Sigmoid colon (tissue), 7 donors: ENCODE measurements around the gene NT5DC3. TPM values are rescaled to one million over a fixed set of nuclear protein-coding genes. Genes with fewer than 3 reads are reported as not detected.
A peak's percentile ranks its signal among the peaks of the same experiment; 100 is the strongest.

ENCODE experiments used
- DNase-seq: peaks from one replicate; pipeline ENCODE4 v3.0.0-alpha.2; 2019
- H3K27ac ChIP-seq, 4 donors: fragments of 200-600 bp; sonication (generic); one replicate each; pipeline ENCODE4 v1.5.1; 2016 to 2019; ENCODE audit warnings: mild to moderate bottlenecking in 1 of 4
- H3K27me3 ChIP-seq, 3 donors: fragments of 200-600 bp; sonication (generic); one replicate each; pipeline ENCODE4 v1.5.1; 2019; ENCODE audit warnings: mild to moderate bottlenecking in 1 of 3
- H3K36me3 ChIP-seq, 4 donors: fragments of 200-600 bp; sonication (generic); one replicate each; pipeline ENCODE4 v1.5.1; 2016 to 2019
- H3K4me1 ChIP-seq, 4 donors: fragments of 200-600 bp; sonication (generic); one replicate each; pipeline ENCODE4 v1.5.1; 2017 to 2019
- H3K4me3 ChIP-seq, 4 donors: fragments of 200-600 bp; sonication (generic); one replicate each; pipeline ENCODE4 v1.5.1; 2017 to 2019; ENCODE audit warnings: mild to moderate bottlenecking in 2 of 4, moderate library complexity in 1 of 4
- H3K9me3 ChIP-seq, 4 donors: fragments of 200-600 bp in 3 of 4; sonication (generic) in 3 of 4; one replicate each; pipeline versions ENCODE4 v1.5.1 to v1.6.1; 2013 to 2019
- EP300 ChIP-seq, 4 donors: sonication (generic); formaldehyde crosslinking; IDR thresholded peaks; one replicate each; pipeline ENCODE4 v1.6.1; 2017; ENCODE audit warnings: antibody characterized with exemption in 4 of 4
- POLR2A ChIP-seq, 2 donors: fragments of 450-650 bp; IDR thresholded peaks; one replicate each; pipeline ENCODE4 v1.6.1; 2016; ENCODE audit warnings: antibody characterized with exemption in 2 of 2, mild to moderate bottlenecking in 2 of 2, moderate library complexity in 2 of 2
- POLR2AphosphoS5 ChIP-seq, 4 donors: sonication (generic); formaldehyde crosslinking; IDR thresholded peaks; one replicate each; pipeline ENCODE4 v1.6.1; 2017; ENCODE audit warnings: antibody characterized with exemption in 4 of 4
- WGBS, 2 donors: extraction: QIAGEN DNeasy Blood & Tissue Kit; methylation state at CpG; one replicate each; pipeline ENCODE4 v1.1.7; 2013; 5-methylcytosine and 5-hydroxymethylcytosine counted together
- intact Hi-C: fragments of 100-400 bp; cut with DNase I; formaldehyde crosslinking; loops from one replicate; pipeline ENCODE4 v1.15.1; 2023
- polyA plus RNA-seq, 3 donors: library from polyadenylated mRNA; stranded (reverse); fragments of 200-250 nt; gene quantifications; one replicate each; pipeline ENCODE4 v1.2.3, GENCODE V29; 2013
- total RNA-seq, 4 donors: library from RNA; depleted of rRNA; stranded (reverse); fragments of >200 nt; gene quantifications; one replicate each; pipeline ENCODE4 v1.1.0, GENCODE V29; 2016
- TF ChIP-seq, protein P1 (sequence below), 4 experiments: fragments of 450-650 bp in 3 of 4; fragments of 200-600 bp in 1 of 4; IDR thresholded peaks; one replicate each; pipeline ENCODE4 v1.5.1; 2016 to 2019; ENCODE audit warnings: antibody characterized with exemption in 4 of 4, mild to moderate bottlenecking in 3 of 4, moderate library complexity in 2 of 4
- donor health status: healthy with polysubstance abuse.
- donor health status: Bipolar disorder and iron deficiency.
- donor health status: healthy.

Gene NT5DC3
- total and polyA plus RNA-seq, 7 donors: 0.23 to 346 (median 179) TPM

GRCh38 chr12:103875666-103876065, 34.6 kb upstream of the NT5DC3 start:
- Histone ChIP-seq H3K4me1 (peaks cover 0 to 11% (median 3%) of the 10 kb centered on the region in 4 donors), H3K4me3 (no peak overlapping the region), H3K27ac (no peak overlapping the region), H3K9me3 (no peaks in the 10 kb centered on the region), H3K27me3 (no peaks in the 10 kb centered on the region), H3K36me3 (no peaks in the 10 kb centered on the region)
- TF ChIP-seq, protein P1, sequence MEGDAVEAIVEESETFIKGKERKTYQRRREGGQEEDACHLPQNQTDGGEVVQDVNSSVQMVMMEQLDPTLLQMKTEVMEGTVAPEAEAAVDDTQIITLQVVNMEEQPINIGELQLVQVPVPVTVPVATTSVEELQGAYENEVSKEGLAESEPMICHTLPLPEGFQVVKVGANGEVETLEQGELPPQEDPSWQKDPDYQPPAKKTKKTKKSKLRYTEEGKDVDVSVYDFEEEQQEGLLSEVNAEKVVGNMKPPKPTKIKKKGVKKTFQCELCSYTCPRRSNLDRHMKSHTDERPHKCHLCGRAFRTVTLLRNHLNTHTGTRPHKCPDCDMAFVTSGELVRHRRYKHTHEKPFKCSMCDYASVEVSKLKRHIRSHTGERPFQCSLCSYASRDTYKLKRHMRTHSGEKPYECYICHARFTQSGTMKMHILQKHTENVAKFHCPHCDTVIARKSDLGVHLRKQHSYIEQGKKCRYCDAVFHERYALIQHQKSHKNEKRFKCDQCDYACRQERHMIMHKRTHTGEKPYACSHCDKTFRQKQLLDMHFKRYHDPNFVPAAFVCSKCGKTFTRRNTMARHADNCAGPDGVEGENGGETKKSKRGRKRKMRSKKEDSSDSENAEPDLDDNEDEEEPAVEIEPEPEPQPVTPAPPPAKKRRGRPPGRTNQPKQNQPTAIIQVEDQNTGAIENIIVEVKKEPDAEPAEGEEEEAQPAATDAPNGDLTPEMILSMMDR (IDR thresholded peaks at IDR 0.05): no peak
- TF ChIP-seq EP300 (IDR thresholded peaks at IDR 0.05) (no peak), POLR2A (IDR thresholded peaks at IDR 0.05) (no peak)
- 0 to 37% methylated on average over 1 of the region's 1 CpG for WGBS, 2 donors
- DNase-seq: no peak
- intact Hi-C loops: loop anchor here (5.0 kb wide), 3 partner anchors 52 to 232 kb away; no protein-coding TSS in a partner anchor

GRCh38 chr12:103868215-103868614, 27.2 kb upstream of the NT5DC3 start:
- Histone ChIP-seq H3K4me3 (no peak overlapping the region), H3K36me3 (no peaks in the 10 kb centered on the region), H3K27me3 (no peaks in the 10 kb centered on the region), H3K4me1 (peaks cover 0 to 55% (median 40%) of the 10 kb centered on the region in 4 donors), H3K27ac (peak overlapping the region; percentile 89 to 99 (median 94)), H3K9me3 (no peaks in the 10 kb centered on the region)
- intact Hi-C loops: loop anchor here (5.0 kb wide), 2 partner anchors 66 to 241 kb away; no protein-coding TSS in a partner anchor
- TF ChIP-seq POLR2AphosphoS5 (IDR thresholded peaks at IDR 0.05) (peak in 2 of 4 donors; percentile 32 to 47), EP300 (IDR thresholded peaks at IDR 0.05) (peak in 1 of 4 donors; percentile 55), POLR2A (IDR thresholded peaks at IDR 0.05) (no peak)
- TF ChIP-seq, protein P1 (IDR thresholded peaks at IDR 0.05): no peak
- no peak for DNase-seq

DNA sequence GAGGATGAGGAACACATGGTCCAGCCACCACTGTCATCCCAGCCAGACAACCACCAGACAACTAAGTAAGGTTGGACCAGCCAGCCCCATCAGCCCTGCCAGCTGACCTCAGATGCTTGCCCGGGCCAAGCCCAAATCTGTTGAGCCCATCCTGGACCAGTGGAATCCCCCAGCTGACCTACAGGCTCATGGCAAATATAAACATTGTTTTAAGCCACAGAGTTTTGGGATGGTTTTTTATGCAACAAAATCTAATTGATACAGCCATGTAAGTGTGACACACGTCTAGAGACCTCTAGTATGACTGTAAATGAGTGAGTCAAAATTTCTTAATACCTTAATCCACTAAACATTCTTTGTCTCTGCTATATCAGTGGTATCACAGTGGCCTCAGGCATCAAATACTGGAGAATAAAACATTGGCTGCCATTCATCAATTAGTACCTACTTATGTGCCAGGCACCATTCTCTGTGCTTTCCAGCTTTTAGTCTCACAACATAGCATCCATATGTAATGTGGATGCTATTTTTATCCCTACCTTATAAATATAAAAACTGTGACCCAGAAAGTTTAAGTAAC, 24.2 kb upstream of the NT5DC3 start:
- Histone ChIP-seq H3K9me3 (no peaks in the 10 kb centered on the region), H3K27me3 (no peaks in the 10 kb centered on the region), H3K4me1 (peaks cover 0 to 74% (median 64%) of the 10 kb centered on the region in 4 donors), H3K27ac (peak overlapping the region in 3 of 4 donors; percentile 91 to 99 (median 96)), H3K4me3 (no peak overlapping the region), H3K36me3 (no peaks in the 10 kb centered on the region)
- DNase-seq: no peak
- WGBS, 2 donors: 94% methylated on average over 2 of the region's 2 CpGs
- intact Hi-C loops: loop anchor here (5.0 kb wide), 2 partner anchors 63 to 238 kb away; no protein-coding TSS in a partner anchor
- TF ChIP-seq POLR2A (IDR thresholded peaks at IDR 0.05): no peak
- no peak for TF ChIP-seq EP300 (IDR thresholded peaks at IDR 0.05)
- no peak for TF ChIP-seq POLR2AphosphoS5 (IDR thresholded peaks at IDR 0.05)
- TF ChIP-seq, protein P1 (IDR thresholded peaks at IDR 0.05): no peak

GRCh38 chr12:103864710-103865109, 23.7 kb upstream of the NT5DC3 start:
- WGBS, 2 donors: 76 to 89% methylated on average over 6 of the region's 6 CpGs
- H3K9me3 ChIP-seq: no peaks in the 10 kb centered on the region
- no peaks in the 10 kb centered on the region for H3K27me3 ChIP-seq
- H3K27ac ChIP-seq: peak overlapping the region in 3 of 4 donors; percentile 91 to 99 (median 96)
- intact Hi-C loops: loop anchor here (5.0 kb wide), 2 partner anchors 62 to 237 kb away; no protein-coding TSS in a partner anchor
- no peak for DNase-seq
- no peaks in the 10 kb centered on the region for H3K36me3 ChIP-seq
- H3K4me1 ChIP-seq: peaks cover 0 to 74% (median 67%) of the 10 kb centered on the region in 4 donors
- TF ChIP-seq POLR2AphosphoS5 (IDR thresholded peaks at IDR 0.05) (no peak), POLR2A (IDR thresholded peaks at IDR 0.05) (no peak), EP300 (IDR thresholded peaks at IDR 0.05) (no peak)
- TF ChIP-seq, protein P1 (IDR thresholded peaks at IDR 0.05): no peak
- H3K4me3 ChIP-seq: no peak overlapping the region
